ENCODE measurements around the gene ADISSP.

ADISSP gene

GRCh38 chr20:3781153-3781910 is 13.8 kb upstream of the ADISSP start, which contains the start of gene SPEF1:
Gene SPEF1, minus strand, starts transcription at chr20:3781448. Its CDS starts 161 bp downstream, at chr20:3781287.
- DNase-seq (ENCODE audit: low read depth): peak; percentile 77
- H3K4me3 ChIP-seq (ENCODE audit: control insufficient read depth, low read depth, low read length): peak within 1 kb of the TSS; percentile 48
- TF ChIP-seq CTCF (IDR thresholded peaks at IDR 0.05; ENCODE audit: control insufficient read depth, insufficient read depth, low read depth, low read length, missing control alignments): peak; percentile 74

GRCh38 chr20:3778976-3779375 is 11.4 kb upstream of the ADISSP start:
- no peak for DNase-seq (ENCODE audit: low read depth)
- no peak for TF ChIP-seq CTCF (IDR thresholded peaks at IDR 0.05; ENCODE audit: control insufficient read depth, insufficient read depth, low read depth, low read length, missing control alignments)
- no peak overlapping the region for H3K4me3 ChIP-seq (ENCODE audit: control insufficient read depth, low read depth, low read length)

- no peak for TF ChIP-seq CTCF (IDR thresholded peaks at IDR 0.05; ENCODE audit: control insufficient read depth, insufficient read depth, low read depth, low read length, missing control alignments)
- no peak for DNase-seq (ENCODE audit: low read depth)
These were observed 10.4 kb upstream of the ADISSP start for GRCh38 chr20:3777716-3778629.

GRCh38 chr20:3777381-3777715 is 9.8 kb upstream of the ADISSP start:
- TF ChIP-seq CTCF (IDR thresholded peaks at IDR 0.05; ENCODE audit: control insufficient read depth, insufficient read depth, low read depth, low read length, missing control alignments): no peak
- H3K4me3 ChIP-seq (ENCODE audit: control insufficient read depth, low read depth, low read length): peak overlapping the region; percentile 60
- no peak for DNase-seq (ENCODE audit: low read depth)

More at GRCh38 chr20:3777716-3778629, 10.4 kb upstream of the ADISSP start:
- peak overlapping the region; percentile 60 for H3K4me3 ChIP-seq (ENCODE audit: control insufficient read depth, low read depth, low read length)

GRCh38 chr20:3775457-3776108 is 8.0 kb upstream of the ADISSP start:
- TF ChIP-seq CTCF (IDR thresholded peaks at IDR 0.05; ENCODE audit: control insufficient read depth, insufficient read depth, low read depth, low read length, missing control alignments): no peak
- no peak for DNase-seq (ENCODE audit: low read depth)

GRCh38 chr20:3771552-3772058 is 4.1 kb upstream of the ADISSP start:
- DNase-seq (ENCODE audit: low read depth): no peak
- H3K4me3 ChIP-seq (ENCODE audit: control insufficient read depth, low read depth, low read length): no peak overlapping the region
- no peak for TF ChIP-seq CTCF (IDR thresholded peaks at IDR 0.05; ENCODE audit: control insufficient read depth, insufficient read depth, low read depth, low read length, missing control alignments)

More at GRCh38 chr20:3775457-3776108, 8.0 kb upstream of the ADISSP start:
- no peak overlapping the region for H3K4me3 ChIP-seq (ENCODE audit: control insufficient read depth, low read depth, low read length)
